ENCODE results near the gene LGMN. TPM values are rescaled to one million over a fixed set of nuclear protein-coding genes. Genes with fewer than 3 reads are reported as not detected.
"Not testable (repeated sequence)": the region's sequence is repeated elsewhere in the genome, so short reads cannot be mapped to it uniquely, and the experiment has no call there.

LGMN gene
- 86.2 TPM for total RNA-seq

DNA sequence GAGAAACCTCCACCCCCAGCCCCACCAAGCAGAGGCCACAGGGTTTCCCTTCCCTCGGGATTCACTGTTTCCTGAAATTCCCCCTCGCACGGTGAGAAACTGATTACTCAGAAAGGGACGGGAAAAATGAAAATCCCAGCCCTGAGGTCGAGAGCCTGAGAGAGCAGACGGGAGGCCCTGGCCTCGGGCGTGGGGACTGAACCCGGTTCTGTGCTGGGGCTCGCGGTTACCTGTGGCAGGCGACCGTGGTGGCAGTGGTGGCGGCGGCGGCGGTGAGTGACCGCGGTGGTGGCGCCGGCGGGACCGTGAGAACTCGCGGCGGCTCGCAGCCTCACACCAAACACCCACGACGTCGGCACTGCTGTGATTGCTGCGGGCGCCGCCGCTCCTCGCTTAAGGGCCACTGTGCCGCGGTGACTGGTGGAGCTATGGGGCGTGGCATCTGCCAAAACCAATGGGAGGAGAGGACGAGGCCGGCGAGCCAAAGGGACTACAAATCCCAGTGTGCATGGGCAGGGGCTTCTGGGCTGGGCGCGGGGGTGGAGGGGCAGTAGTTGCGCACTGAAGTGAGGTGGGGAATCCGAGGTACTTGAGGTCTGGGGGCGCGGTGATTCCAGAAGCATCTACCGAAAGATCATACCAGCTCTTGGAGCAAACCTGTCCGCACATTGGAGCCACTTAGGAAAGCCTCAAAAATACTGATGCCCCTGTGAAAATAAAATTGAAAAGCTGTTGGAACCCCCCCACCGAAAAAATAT lies at the start of gene LGMN:
LGMN (minus strand) TSS at position 369 of the 758 bp plus-strand sequence. CDS start 15,841 bp downstream, outside the sequence.
- peak; percentile 88 for DNase-seq

DNA sequence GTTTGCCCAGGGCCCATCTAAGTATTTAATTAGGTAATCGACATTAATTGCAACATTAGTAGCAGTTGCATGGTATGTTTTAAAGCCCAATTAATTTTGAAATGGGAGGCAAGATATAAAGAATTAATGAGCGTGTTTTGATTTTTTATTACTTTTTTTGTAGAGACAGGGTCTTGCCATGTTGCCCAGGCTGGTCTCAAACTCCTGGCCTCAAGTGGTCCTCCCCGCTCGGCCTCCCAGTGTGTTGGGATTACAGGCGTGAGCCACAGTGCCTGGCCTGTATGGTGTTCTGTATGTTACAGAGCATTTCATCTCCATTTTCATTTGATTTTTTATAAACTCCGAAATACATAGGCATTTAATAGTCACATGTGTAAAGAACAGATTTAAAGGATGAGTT lies 46.5 kb upstream of the LGMN start:
- no peak for DNase-seq

DNA sequence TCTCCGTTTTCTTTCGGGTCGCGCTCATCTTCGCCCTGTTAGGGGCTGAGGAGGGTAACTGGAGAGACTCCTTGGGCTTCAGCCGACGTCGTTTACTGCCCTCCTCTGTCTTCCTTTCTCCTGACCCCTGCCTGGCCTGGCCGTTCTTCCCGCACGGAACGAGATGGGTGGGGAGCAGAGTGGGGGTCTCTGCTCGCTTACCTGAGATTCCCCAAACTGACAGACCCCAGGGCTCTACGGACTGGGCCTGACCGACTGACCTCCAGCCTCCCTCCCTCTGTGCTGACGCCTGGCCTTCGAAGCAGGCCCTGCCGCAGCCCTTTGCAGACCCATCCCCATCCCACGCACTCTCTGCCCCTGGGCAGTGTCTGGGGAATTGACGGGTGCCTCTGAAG lies 46.1 kb upstream of the LGMN start:
- no peak for DNase-seq

DNA sequence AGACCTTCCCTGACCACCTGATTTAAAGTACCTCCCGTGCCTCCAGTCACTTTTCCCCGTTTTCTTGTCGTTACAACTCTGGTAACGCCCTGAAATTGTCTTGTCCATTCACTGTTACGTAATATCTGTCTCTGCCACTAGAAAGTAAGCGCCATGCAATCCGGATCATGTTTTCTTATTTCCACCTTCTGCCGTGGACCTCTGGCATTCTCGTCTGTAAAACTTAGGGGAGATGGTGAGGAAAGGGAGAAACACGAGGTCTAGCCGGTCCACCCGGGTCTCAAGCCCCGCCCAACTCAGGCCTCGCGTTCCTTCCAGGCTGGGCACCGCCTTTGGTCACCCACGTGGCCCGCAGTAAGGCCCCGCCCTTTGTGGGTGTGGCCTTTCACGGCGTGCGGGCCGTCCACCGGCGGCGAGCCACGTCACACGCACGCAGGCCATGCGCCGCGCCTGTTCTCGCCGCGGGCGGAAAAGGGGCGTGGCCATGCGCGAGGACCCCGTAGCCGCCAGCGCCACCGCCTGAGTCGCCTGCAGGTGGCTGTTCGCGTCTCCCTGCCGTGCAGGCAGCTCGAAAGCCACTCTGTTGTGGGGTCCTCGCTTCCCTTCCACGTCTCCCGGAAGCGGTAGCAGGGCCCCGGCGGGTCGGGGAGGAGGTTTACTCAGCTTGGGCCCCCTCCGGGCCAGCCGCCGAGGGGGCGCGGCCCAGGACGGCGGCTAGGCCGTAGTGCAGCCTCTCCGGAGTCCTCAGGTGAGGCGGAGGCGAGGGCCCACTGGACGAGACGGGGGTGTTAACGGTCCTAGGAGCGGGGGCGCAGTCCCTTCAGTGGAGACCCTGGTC lies 45.5 kb upstream of the LGMN start, which contains the start of gene GOLGA5:
GOLGA5 (plus strand) TSS at position 597 of the 838 bp plus-strand sequence. CDS start 3,133 bp downstream, outside the sequence.
- peak; percentile 97 for DNase-seq

DNA sequence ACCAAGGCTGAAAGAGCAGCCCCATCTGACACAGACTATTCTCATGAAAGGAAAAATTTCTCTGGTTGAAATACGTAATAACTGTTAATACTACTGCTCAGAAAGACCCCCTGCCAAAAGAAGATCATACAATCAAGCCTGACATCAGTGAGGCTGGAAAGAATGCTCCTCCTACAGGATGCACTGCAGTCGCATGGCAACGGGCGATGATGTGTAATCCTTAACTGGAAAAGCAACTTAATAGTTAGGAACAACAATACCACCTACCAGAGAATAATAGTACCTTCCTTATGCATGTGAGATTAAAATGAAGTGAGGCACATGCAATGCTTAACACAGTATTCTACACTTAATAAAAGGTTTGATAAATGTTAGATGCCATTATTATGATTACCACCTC lies 44.5 kb upstream of the LGMN start:
- peak; percentile 36 for DNase-seq

DNA sequence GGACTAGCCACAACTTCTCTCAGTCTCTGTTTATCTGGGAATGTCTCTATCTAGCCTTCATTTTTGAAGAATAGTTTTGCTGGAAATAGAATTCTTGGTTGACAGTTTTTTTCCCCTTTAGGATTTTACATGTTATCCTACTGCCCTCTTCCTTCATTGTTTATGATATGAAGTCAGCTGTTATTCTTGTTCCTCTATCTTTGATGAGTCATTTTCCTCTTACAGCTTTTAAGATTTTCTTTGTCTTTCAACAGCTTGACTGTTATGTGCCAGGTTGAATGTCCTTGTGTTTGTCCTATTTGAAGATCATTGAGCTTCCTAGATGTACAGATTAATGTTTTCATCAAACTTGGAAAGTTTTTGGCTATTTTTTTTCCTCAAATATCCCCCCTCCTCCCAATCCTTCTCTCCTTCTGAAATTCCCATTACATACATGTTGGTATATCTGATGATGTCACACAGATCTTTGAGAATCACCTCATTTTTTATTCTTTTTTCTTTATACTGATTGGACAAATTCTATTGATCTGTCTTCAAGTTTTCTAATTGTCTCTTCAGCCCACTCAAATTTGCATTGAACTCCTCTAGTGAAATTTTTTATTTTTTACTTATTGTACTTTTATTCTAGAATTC lies 41.1 kb upstream of the LGMN start:
- DNase-seq, result no peak

DNA sequence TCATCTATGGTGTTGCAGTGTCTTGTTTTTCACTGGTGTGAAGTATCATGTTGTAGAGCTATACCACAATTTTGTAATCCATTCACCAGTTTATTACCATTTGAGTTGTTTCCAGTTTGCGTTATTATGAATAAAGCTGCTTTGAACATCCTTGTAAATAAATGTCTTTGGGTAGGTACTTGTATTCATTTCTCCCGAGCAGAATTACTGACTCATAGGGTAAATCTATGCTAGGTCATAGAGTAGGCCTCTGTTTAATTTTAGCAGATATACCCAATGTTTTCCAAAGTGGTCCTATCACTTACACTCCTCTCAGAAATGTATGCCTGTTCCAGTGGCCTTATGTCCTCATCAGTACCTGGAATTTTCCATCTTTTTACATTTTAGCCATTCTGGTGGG lies 39.1 kb upstream of the LGMN start:
- DNase-seq, result no peak

DNA sequence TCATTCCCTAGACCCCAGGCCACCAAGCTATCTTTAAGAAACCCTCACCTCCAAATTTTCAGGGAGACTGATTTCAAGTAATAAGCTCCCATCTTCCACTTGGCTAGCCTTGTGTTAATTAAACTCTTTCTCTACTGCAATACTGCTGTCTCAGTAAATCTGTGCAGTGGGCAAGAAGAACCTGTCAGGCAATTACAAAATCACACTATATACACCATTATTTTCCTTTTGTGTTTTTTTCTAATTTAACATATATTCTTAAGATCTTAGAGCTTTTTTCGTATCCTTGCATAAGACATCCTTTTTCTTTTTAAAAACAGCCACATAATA lies 38.0 kb upstream of the LGMN start:
- DNase-seq, result no peak

DNA sequence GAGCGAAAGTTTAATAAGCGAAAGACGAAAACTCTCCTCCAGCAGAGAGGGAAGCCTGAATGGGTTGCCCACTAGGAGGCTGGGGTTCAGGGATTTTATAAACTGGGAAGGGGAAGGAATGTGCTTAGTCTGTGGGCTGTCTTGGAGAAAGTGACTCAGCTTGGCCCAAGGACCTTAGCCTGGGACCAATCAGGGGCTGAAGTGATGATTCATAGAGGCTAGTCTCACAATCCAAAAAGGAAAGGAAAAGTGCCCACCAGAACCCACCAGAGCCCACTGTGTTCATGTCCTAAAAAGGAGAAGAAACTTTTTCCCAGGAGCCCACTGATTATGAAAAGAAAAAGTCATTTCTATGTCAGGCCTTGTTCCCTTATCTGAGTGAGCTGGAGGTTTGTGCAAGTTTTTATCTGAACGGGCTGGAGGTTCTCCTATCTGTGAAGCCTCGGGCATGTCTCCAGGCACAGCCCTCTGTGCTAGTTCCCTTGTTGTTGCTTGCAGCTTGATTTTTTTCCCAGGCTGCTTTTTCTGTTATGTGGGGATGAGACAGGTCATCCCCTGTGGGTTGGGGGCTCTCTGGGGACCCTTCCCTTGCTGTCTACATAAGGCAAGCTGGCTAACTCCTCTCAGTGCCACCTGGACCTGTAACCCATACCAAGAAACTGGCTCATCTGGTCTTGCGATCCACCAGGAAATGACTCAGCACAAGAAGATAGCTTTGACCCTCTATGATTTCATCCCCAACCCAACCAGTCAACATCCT lies 37.4 kb upstream of the LGMN start:
- DNase-seq, result no peak

DNA sequence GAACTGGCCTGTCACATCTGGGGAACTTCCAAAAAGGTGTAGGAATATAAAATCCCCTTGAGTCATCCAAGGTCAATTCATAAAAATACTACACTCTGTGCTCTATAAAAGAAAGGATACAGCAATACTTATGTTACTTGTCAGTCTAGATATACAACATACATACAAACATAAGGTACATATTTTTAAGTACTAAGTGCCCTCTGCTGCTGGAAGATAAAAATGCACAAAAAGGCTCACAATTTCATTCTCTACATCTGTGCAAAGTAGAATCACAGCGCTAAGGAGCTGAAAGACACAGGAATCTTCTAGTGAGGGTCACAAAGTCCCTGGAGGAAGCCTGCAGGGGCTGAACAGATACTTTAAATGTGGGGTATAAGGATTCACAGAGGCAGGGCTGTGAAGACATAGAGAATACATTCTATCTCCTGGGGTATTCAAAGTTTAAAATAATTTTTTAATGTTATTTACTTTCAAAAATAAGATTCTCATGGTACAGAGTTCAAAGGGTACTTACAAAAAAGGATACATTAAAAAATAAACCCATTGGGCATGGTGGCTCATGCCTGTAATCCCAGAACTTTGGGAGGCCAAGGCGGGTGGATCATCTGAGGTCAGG lies 35.5 kb upstream of the LGMN start:
- DNase-seq, result peak; percentile 68

DNA sequence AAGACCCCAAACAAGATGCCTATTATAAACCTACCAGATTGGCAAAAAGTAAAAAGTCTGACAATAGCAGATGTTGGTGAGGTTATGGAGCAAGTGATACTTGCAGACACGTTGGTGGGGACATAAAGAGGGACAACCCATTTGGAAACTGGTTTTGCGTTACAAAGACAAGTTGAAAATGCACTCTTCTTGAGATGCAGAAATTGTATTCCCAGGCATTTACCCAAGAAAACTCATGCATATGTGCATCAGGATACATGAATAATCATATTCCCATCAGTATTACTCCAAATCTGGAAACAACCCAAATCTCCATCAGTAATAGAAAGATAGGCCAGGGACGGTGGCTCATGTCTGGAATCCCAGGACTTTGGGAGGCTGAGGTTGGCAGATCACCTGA lies 32.9 kb upstream of the LGMN start:
- DNase-seq, result no peak

DNA sequence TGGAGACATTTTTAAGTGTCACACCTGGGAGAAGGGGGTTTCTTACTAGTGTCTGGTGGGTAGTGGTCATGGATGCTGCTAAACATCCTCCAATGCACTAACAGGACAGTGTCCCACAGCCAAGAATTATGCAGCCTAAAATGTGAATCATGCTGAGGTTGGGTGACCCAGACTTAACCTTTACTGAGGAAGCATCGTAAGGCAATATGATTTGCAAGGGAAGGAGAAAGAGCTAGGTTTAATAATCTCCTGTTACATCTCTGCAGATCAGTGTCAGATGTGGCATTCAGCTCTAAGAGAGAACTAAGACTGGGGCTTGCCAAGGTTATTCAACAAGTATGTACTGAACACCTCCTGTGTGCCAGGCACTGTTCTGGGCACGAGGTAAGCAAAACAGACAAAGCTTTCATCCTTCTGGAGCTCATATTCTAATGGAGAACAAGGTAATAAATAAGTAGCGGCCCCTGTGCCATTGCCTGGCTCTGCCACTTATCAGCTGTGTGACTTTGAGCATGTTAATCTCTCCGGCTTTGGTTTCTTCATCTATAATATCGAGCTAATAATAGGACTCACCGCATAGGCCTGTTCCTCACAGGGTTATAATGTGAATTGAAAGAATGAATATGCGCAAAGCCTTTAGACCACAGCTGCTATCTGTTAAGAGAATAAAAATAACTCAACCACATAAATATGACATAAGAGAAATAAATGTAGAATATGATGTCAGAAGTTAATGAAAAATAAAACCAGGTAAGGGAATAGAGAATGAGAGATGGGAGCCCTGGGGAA lies 32.2 kb upstream of the LGMN start:
- no peak for DNase-seq

DNA sequence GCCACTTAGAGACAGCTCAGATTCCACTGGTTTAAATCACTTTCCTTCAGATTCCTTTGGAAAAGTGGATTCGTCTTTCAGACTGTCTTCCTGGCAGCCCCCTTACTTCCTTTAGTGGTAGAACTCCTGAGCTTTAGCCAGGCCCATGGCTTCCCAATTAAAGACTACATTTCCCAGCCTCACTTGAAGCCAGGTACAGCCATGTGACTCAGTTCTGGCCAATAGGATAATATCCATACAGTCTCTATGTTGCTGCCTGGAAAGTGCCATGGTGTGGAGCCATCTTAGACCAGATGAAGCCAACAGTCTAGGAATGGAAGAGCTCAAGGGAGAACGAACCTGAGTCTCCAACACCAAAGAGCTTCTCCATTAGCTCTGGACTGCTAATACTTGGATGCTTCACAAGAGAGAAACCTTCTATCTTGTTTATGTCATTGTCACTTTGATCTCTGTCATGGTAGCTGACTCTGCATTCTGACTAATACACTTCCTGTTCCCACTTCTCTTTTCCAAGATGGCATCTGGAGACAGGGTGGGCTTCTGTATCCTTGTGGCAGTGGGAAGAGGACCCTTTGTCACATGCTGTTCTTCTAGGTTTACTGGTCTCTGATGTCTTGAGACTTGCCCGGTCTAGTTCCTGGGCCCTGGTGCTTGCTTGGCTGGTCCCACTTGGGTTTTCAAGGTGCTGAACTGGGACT lies 30.6 kb upstream of the LGMN start:
- not testable (repeated sequence) for DNase-seq

DNA sequence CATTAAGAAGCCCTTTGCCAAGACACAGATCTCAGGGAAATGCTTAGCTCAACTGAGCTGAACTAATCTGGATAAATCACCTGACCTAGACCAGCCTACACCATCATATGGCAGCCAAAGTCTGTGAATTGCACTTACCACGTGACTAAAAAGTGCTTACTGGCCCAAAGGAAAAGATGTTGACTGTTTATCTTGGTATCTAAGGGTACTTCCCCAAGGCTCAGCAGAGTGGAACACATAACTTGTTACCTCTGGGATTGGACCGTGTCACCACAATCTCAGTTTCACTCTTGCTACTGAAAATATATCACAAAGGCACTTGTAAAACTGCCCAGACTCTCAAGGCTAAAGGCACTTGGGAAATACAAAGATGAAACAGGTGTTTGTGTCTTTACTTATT lies 26.9 kb upstream of the LGMN start:
- not testable (repeated sequence) for DNase-seq

DNA sequence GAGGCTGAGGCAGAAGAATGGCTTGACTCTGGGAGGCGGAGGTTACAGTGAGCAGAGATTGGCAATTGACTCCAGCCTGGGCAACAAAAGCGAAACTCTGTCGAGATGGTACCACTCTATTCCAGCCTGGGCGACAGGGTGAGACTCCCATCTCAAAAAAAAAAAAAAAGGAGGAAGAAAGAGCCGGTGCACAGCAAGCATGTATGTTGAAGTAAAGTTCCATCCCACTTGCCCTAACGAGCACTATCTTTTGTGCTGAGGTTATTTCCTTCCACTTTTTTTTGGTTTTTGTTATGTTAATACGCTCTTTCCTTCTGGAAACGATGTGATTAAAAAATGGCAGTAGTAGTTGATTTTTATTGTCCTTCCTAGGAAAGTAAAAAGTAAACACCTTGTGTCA lies 26.1 kb upstream of the LGMN start:
- no peak for DNase-seq

DNA sequence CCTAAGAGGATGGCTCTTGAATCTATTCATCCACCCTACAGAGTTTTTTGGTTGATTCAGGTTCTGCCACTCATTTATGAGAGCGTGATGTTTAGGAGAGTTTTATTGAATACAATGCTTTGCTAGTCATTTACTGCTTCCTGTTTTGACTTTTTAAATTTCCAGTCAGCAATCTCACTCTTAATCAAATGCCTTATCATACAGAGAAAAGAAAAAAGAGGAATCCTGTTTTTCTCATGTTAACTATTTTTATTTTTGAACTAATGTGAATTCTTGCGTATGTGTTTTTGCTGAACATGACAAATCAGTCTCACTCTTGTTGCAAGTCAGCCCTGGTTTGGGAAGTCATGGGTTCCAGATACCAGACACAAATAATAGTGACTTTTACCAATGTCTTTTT lies 22.1 kb upstream of the LGMN start:
- DNase-seq, result no peak

DNA sequence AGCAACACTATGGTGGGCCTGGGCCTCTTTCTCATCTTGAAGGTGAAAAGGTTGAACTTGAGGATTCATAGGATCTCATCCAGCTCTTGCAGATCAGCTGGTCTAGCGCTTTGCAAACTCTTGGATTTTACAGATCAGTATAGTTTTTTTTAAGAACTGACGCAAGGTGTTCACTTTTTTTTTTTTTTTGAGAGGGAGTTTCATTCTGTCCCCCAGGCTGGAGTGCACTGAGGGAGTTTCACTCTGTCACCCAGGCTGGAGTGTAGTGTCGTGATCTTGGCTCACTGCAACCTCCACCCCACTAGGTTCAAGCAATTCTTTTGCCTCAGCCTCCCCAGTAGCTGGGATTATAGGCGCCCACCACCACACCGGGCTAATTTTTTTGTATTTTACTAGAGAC lies 20.4 kb upstream of the LGMN start:
- no peak for DNase-seq

DNA sequence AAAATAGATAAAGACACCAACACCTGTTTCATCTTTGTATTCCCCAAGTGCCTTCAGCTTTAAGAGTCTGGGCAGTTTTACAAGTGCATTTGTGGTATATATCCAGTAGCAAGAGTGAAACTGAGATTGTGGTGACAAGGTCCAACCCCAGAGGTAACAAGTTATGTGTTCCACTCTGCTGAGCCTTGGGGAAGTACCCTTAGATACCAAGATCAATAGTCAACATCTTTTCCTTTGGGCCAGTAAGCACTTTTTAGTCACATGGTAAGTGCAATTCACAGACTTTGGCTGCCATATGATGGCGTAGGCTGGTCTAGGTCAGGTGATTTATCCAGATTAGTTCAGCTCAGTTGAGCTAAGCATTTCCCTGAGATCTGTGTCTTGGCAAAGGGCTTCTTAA lies 19.8 kb upstream of the LGMN start:
- not testable (repeated sequence) for DNase-seq

DNA sequence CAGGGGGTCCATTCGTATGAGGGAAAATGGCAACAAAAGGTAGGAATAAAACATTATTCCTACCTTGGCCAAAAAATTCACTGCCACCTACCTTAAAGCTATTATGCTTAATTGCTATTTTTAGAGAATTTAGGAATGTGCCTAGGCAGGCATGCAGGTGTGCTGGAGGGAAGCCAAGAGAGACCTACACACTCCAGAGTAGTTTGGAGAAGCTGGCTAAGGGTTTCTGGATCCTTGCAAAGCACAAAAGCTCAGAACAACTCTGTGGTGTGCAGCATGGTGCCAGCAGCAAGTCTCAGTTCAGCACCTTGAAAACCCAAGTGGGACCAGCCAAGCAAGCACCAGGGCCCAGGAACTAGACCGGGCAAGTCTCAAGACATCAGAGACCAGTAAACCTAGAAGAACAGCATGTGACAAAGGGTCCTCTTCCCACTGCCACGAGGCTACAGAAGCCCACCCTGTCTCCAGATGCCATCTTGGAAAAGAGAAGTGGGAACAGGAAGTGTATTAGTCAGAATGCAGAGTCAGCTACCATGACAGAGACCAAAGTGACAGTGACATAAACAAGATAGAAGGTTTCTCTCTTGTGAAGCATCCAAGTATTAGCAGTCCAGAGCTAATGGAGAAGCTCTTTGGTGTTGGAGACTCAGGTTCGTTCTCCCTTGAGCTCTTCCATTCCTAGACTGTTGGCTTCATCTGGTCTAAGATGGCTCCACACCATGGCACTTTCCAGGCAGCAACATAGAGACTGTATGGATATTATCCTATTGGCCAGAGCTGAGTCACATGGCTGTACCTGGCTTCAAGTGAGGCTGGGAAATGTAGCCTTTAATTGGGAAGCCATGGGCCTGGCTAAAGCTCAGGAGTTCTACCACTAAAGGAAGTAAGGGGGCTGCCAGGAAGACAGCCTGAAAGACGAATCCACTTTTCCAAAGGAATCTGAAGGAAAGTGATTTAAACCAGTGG lies 15.5 kb upstream of the LGMN start:
- DNase-seq, result not testable (repeated sequence)

Measured in skin of body (tissue), 2 donors.